ENCODE results near the gene PGBD5. TPM values are rescaled to one million over a fixed set of nuclear protein-coding genes. Genes with fewer than 3 reads are reported as not detected.

The PGBD5 gene
- total RNA-seq, 2 experiments from 2014 or later, result not detected

GRCh38 chr1:230359992-230360668, 66.0 kb downstream of the PGBD5 start:
- ChIA-PET POLR2A (no interaction called here), CTCF (no interaction called here)
- H3K36me3 Mint-ChIP-seq (ENCODE audit: low read depth), result no peaks in the 10 kb centered on the region
- peaks cover 2% of the 10 kb centered on the region for H3K27me3 Mint-ChIP-seq
- H3K9me3 Mint-ChIP-seq, result no peaks in the 10 kb centered on the region
- TF ChIP-seq CTCF (IDR thresholded peaks at IDR 0.05), result no peak
- no peak overlapping the region for H3K4me3 Mint-ChIP-seq
- H3K4me1 Mint-ChIP-seq (ENCODE audit: low read depth), result no peaks in the 10 kb centered on the region
- H3K27ac Mint-ChIP-seq, result no peak overlapping the region
- intact Hi-C loops (cut with micrococcal nuclease), result no loop called here
- DNase-seq (no peak), ATAC-seq (no peak)

GRCh38 chr1:230356869-230357794, 69.0 kb downstream of the PGBD5 start:
- DNase-seq (no peak), ATAC-seq (no peak)
- CTCF ChIA-PET, result no interaction called here
- H3K4me1 Mint-ChIP-seq (ENCODE audit: low read depth), result no peaks in the 10 kb centered on the region
- H3K36me3 Mint-ChIP-seq (ENCODE audit: low read depth), result no peaks in the 10 kb centered on the region
- H3K27ac Mint-ChIP-seq, result no peak overlapping the region
- no peaks in the 10 kb centered on the region for H3K9me3 Mint-ChIP-seq
- peaks cover 1% of the 10 kb centered on the region for H3K27me3 Mint-ChIP-seq
- TF ChIP-seq CTCF (IDR thresholded peaks at IDR 0.05), result no peak
- POLR2A ChIA-PET, result no interaction called here
- intact Hi-C loops (cut with micrococcal nuclease), result no loop called here
- H3K4me3 Mint-ChIP-seq, result no peak overlapping the region

- Mint-ChIP-seq H3K4me1 (ENCODE audit: low read depth) (no peaks in the 10 kb centered on the region), H3K4me3 (no peak overlapping the region), H3K36me3 (ENCODE audit: low read depth) (no peaks in the 10 kb centered on the region), H3K9me3 (no peaks in the 10 kb centered on the region), H3K27ac (no peak overlapping the region), H3K27me3 (peaks cover 3% of the 10 kb centered on the region)
- ATAC-seq (no peak), DNase-seq (no peak)
- no peak for TF ChIP-seq CTCF (IDR thresholded peaks at IDR 0.05)
- ChIA-PET CTCF (no interaction called here), POLR2A (no interaction called here)
- intact Hi-C loops (cut with micrococcal nuclease), result no loop called here
Observed at GRCh38 chr1:230356190-230356589, 69.9 kb downstream of the PGBD5 start.

- ChIA-PET CTCF (no interaction called here), POLR2A (no interaction called here)
- no peak overlapping the region for H3K4me3 Mint-ChIP-seq
- no peaks in the 10 kb centered on the region for H3K36me3 Mint-ChIP-seq (ENCODE audit: low read depth)
- DNase-seq (no peak), ATAC-seq (no peak)
- H3K4me1 Mint-ChIP-seq (ENCODE audit: low read depth), result no peaks in the 10 kb centered on the region
- no peak overlapping the region for H3K27ac Mint-ChIP-seq
- H3K27me3 Mint-ChIP-seq, result peaks cover 3% of the 10 kb centered on the region
- intact Hi-C loops (cut with micrococcal nuclease), result no loop called here
- H3K9me3 Mint-ChIP-seq, result no peaks in the 10 kb centered on the region
- no peak for TF ChIP-seq CTCF (IDR thresholded peaks at IDR 0.05)
Observed at GRCh38 chr1:230355594-230355993, 70.5 kb downstream of the PGBD5 start.

- H3K4me3 Mint-ChIP-seq, result no peak overlapping the region
- ATAC-seq, result no peak
- no peak overlapping the region for H3K27ac Mint-ChIP-seq
- intact Hi-C loops (cut with micrococcal nuclease), result no loop called here
- ChIA-PET POLR2A (no interaction called here), CTCF (no interaction called here)
- H3K27me3 Mint-ChIP-seq, result peaks cover 5% of the 10 kb centered on the region
- H3K4me1 Mint-ChIP-seq (ENCODE audit: low read depth), result no peaks in the 10 kb centered on the region
- no peak for TF ChIP-seq CTCF (IDR thresholded peaks at IDR 0.05)
- H3K36me3 Mint-ChIP-seq (ENCODE audit: low read depth), result no peaks in the 10 kb centered on the region
- no peaks in the 10 kb centered on the region for H3K9me3 Mint-ChIP-seq
- DNase-seq, result no peak
Observed at GRCh38 chr1:230355128-230355527, 71.0 kb downstream of the PGBD5 start.
